Measurements from ENCODE around the gene CGB3.
"Not testable (repeated sequence)": the region's sequence is repeated elsewhere in the genome, so short reads cannot be mapped to it uniquely, and the experiment has no call there.

The CGB3 gene

GRCh38 chr19:49056101-49056901 is 32.2 kb upstream of the CGB3 start:
- peak overlapping the region; percentile 64 for H3K4me3 ChIP-seq (ENCODE audit: low read depth, low read length)
- DNase-seq (ENCODE audit: low read depth) = peak; percentile 37
- peak; percentile 41 for TF ChIP-seq CTCF (conservative IDR thresholded peaks at IDR 0.05; ENCODE audit: low read depth, low read length)

GRCh38 chr19:49050376-49051033 is 26.4 kb upstream of the CGB3 start:
- peak; percentile 42 for DNase-seq (ENCODE audit: low read depth)
- not testable (repeated sequence) for H3K4me3 ChIP-seq (ENCODE audit: low read depth, low read length)

- DNase-seq (ENCODE audit: low read depth); H3K4me3 ChIP-seq (ENCODE audit: low read depth, low read length): not testable (repeated sequence)
Measured at GRCh38 chr19:49049834-49050233, 25.7 kb upstream of the CGB3 start.

GRCh38 chr19:49049011-49049410 is 24.9 kb upstream of the CGB3 start, which contains the start of gene CGB8:
TSS of gene CGB8 (minus strand) at chr19:49049111. CDS start at chr19:49048739, 372 bp downstream.
- not testable (repeated sequence) for DNase-seq (ENCODE audit: low read depth); H3K4me3 ChIP-seq (ENCODE audit: low read depth, low read length)

GRCh38 chr19:49043548-49043947 is 19.4 kb upstream of the CGB3 start, which contains the start of gene CGB5:
TSS of gene CGB5 (plus strand) at chr19:49043848. CDS start at chr19:49044210, 362 bp downstream.
- H3K4me3 ChIP-seq (ENCODE audit: low read depth, low read length); DNase-seq (ENCODE audit: low read depth): not testable (repeated sequence)

- not testable (repeated sequence) for DNase-seq (ENCODE audit: low read depth); H3K4me3 ChIP-seq (ENCODE audit: low read depth, low read length)
Measured at GRCh38 chr19:49042666-49043065, 18.5 kb upstream of the CGB3 start.

- no peak overlapping the region for H3K4me3 ChIP-seq (ENCODE audit: low read depth, low read length)
Measured at GRCh38 chr19:49042177-49042576, 18.0 kb upstream of the CGB3 start.

GRCh38 chr19:49039736-49040135 is 15.6 kb upstream of the CGB3 start:
- H3K4me3 ChIP-seq (ENCODE audit: low read depth, low read length); DNase-seq (ENCODE audit: low read depth): not testable (repeated sequence)

More at GRCh38 chr19:49042177-49042576, 18.0 kb upstream of the CGB3 start:
- peak; percentile 28 for DNase-seq (ENCODE audit: low read depth)
- TF ChIP-seq CTCF (conservative IDR thresholded peaks at IDR 0.05; ENCODE audit: low read depth, low read length) = no peak

GRCh38 chr19:49038557-49039276 is 14.6 kb upstream of the CGB3 start:
- DNase-seq (ENCODE audit: low read depth) = peak; percentile 65
- H3K4me3 ChIP-seq (ENCODE audit: low read depth, low read length) = not testable (repeated sequence)

GRCh38 chr19:49038111-49038510 is 14.0 kb upstream of the CGB3 start:
- not testable (repeated sequence) for H3K4me3 ChIP-seq (ENCODE audit: low read depth, low read length); DNase-seq (ENCODE audit: low read depth)

GRCh38 chr19:49036815-49037214 is 12.7 kb upstream of the CGB3 start, which contains the start of gene CGB1:
TSS of gene CGB1 (minus strand) at chr19:49036895. CDS start at chr19:49036711, 184 bp downstream.
- peak; percentile 49 for TF ChIP-seq CTCF (conservative IDR thresholded peaks at IDR 0.05; ENCODE audit: low read depth, low read length)
- DNase-seq (ENCODE audit: low read depth); H3K4me3 ChIP-seq (ENCODE audit: low read depth, low read length): not testable (repeated sequence)

Data from choroid plexus epithelial cell (primary cell).